GM12892 (cell line): ENCODE results near the gene KLHL11.

Experiments used
- POLR2A ChIP-seq: IDR thresholded peaks from 2 replicates; pipeline ENCODE4 v1.6.1; 2011; ENCODE audit warnings: low read depth, low read length, control low read depth
- POLR2AphosphoS5 ChIP-seq: IDR thresholded peaks from 2 replicates; pipeline ENCODE4 v1.6.1; 2011; ENCODE audit warnings: low read depth, low read length, control low read depth

GRCh38 chr17:41905172-41905571, 39.9 kb upstream of the KLHL11 start:
- TF ChIP-seq POLR2AphosphoS5 = no peak
- TF ChIP-seq POLR2A = no peak
